DND-41 (cell line): ENCODE measurements around the gene UCHL5.

Source experiments
- EZH2 ChIP-seq: IDR thresholded peaks from 3 replicates; pipeline ENCODE4 v1.6.1; 2012; ENCODE audit warnings: borderline replicate concordance, low read depth, mild to moderate bottlenecking, moderate library complexity, low read length, inconsistent platforms; ENCODE audit not compliant: severe bottlenecking
- TF ChIP-seq, protein P1 (sequence below): IDR thresholded peaks from 2 replicates; pipeline ENCODE4 v1.5.1; 2012; ENCODE audit warnings: borderline replicate concordance, low read length, moderate library complexity, mild to moderate bottlenecking; ENCODE audit not compliant: poor library complexity, severe bottlenecking; ENCODE audit errors: extremely low read depth

DNA sequence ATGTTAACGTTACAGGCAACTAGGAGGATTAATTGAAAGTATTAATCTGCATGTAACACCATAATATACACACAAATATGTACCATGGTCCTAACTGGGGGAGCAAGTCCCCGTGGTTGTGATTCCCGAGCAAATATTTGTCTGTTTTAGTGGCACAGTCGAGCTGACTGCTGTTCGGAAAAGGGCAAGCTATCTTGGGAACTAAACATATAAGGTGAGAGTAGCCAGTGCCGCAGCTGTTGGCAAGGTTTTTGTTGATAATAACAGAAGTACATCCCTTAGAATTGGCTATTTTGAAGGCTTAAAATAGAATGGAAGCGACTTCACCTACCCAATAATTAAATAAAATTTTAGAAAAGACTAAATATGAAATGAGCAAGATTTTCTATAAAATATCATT lies 45.5 kb downstream of the UCHL5 start:
- TF ChIP-seq, protein P1, sequence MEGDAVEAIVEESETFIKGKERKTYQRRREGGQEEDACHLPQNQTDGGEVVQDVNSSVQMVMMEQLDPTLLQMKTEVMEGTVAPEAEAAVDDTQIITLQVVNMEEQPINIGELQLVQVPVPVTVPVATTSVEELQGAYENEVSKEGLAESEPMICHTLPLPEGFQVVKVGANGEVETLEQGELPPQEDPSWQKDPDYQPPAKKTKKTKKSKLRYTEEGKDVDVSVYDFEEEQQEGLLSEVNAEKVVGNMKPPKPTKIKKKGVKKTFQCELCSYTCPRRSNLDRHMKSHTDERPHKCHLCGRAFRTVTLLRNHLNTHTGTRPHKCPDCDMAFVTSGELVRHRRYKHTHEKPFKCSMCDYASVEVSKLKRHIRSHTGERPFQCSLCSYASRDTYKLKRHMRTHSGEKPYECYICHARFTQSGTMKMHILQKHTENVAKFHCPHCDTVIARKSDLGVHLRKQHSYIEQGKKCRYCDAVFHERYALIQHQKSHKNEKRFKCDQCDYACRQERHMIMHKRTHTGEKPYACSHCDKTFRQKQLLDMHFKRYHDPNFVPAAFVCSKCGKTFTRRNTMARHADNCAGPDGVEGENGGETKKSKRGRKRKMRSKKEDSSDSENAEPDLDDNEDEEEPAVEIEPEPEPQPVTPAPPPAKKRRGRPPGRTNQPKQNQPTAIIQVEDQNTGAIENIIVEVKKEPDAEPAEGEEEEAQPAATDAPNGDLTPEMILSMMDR, result no peak
- TF ChIP-seq EZH2, result no peak
